Muscle of leg (tissue), 16 donors: Measurements from ENCODE around the gene TACR2. TPM values are rescaled to one million over a fixed set of nuclear protein-coding genes. Genes with fewer than 3 reads are reported as not detected.

Source experiments
- DNase-seq: peaks from one replicate; pipeline ENCODE4 v3.0.0; 2013
- H3K27ac ChIP-seq: one replicate; pipeline ENCODE4 v1.5.1; 2013; ENCODE audit warnings: mild to moderate bottlenecking, low read length, control low read depth
- H3K27me3 ChIP-seq: one replicate; pipeline ENCODE4 v1.6.1; 2013; ENCODE audit warnings: low read length; ENCODE audit not compliant: control insufficient read depth, insufficient read depth
- H3K36me3 ChIP-seq: one replicate; pipeline ENCODE4 v1.6.1; 2013; ENCODE audit warnings: low read length; ENCODE audit not compliant: control insufficient read depth, insufficient read depth
- H3K4me1 ChIP-seq: one replicate; pipeline ENCODE4 v1.6.1; 2013; ENCODE audit warnings: low read length; ENCODE audit not compliant: control insufficient read depth, insufficient read depth
- H3K4me3 ChIP-seq: one replicate; pipeline ENCODE4 v1.5.1; 2013; ENCODE audit warnings: low read length, control low read depth
- H3K9me3 ChIP-seq: replicated peaks from 2 replicates; pipeline ENCODE4 v1.6.1; 2013; ENCODE audit warnings: low read depth, low read length; ENCODE audit not compliant: control insufficient read depth
- WGBS: methylation state at CpG from one replicate; pipeline ENCODE4 v1.1.5; 2013; ENCODE audit warnings: missing lambda C conversion rate; ENCODE audit not compliant: insufficient coverage; 5-methylcytosine and 5-hydroxymethylcytosine counted together
- long read RNA-seq, 11 donors: transcript quantifications; one replicate each; lab custom pipeline, GENCODE V29; 2026
- polyA plus RNA-seq, 8 donors: library from polyadenylated mRNA; unstranded; fragments of 120-200 nt; gene quantifications; one replicate each; pipeline versions ENCODE4 v1.2.1 to v1.2.3, GENCODE V29; 2013; ENCODE audit warnings: inconsistent platforms in 1 of 8, low replicate concordance in 1 of 8; ENCODE audit not compliant: insufficient read length in 8 of 8, insufficient read depth in 1 of 8
- total RNA-seq: library from RNA; stranded (reverse); fragments of 120-200 nt; gene quantifications from one replicate; pipeline ENCODE4 v1.2.4, GENCODE V29; 2013

TACR2 gene
- total RNA-seq = 0.13 TPM
- polyA plus RNA-seq = under 1 TPM; 0.16 to 0.54 (median 0.39) TPM
- long read RNA-seq, donor 1 = 0 reads
- long read RNA-seq, donor 2 = 0 reads
- long read RNA-seq, donor 3 = 0 reads
- long read RNA-seq, donor 4 = 0 reads
- long read RNA-seq, donor 5 = 0 reads
- long read RNA-seq, donor 6, partial matches to known transcripts = 0 of 2 reads
- long read RNA-seq, donor 6, other reads (novel, unspliced or antisense) = 0 of 2 reads
- long read RNA-seq, donor 7, partial matches to known transcripts = 9 of 22 reads
- long read RNA-seq, donor 7, other reads (novel, unspliced or antisense) = 13 of 22 reads
- long read RNA-seq, donor 8 = 0 reads
- long read RNA-seq, donor 9, partial matches to known transcripts = 13 of 27 reads
- long read RNA-seq, donor 9, other reads (novel, unspliced or antisense) = 13 of 27 reads
- long read RNA-seq, donor 10, partial matches to known transcripts = 0 of 1 reads
- long read RNA-seq, donor 10, other reads (novel, unspliced or antisense) = 0 of 1 reads
- long read RNA-seq, donor 11 = 0 reads

DNA sequence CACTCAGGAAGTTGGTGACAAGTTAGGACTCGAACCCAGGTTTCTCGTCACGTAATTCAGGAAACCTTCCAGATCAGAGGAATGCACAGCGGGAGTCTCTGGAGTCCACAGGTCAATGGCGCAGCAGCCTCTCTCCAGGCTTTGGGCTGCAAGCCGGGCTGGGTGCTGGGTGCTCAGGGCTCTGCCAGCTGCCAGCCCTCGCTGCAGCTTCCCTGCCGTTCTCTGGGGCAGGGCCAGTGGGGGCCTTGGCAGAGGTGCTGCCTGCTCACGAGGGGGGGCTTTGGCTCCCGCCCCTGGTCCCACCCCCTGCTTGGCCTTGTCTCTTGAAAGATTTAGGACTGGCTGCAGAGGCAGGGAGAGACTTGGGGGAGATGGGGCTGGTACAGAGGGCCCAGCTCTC is at the start of gene TACR2:
TSS of gene TACR2 (minus strand) at position 224 of the 400 bp plus-strand sequence. CDS start 595 bp downstream, outside the sequence.
- peaks cover 10% of the 10 kb centered on the region for H3K4me1 ChIP-seq
- H3K27me3 ChIP-seq = no peaks in the 10 kb centered on the region
- 62% methylated on average over 8 of the region's 10 CpGs for WGBS
- no peak within 1 kb of the TSS for H3K27ac ChIP-seq
- no peaks in the 10 kb centered on the region for H3K36me3 ChIP-seq
- no peak within 1 kb of the TSS for H3K4me3 ChIP-seq
- DNase-seq = no peak
- H3K9me3 ChIP-seq = no peaks in the 10 kb centered on the region

DNA sequence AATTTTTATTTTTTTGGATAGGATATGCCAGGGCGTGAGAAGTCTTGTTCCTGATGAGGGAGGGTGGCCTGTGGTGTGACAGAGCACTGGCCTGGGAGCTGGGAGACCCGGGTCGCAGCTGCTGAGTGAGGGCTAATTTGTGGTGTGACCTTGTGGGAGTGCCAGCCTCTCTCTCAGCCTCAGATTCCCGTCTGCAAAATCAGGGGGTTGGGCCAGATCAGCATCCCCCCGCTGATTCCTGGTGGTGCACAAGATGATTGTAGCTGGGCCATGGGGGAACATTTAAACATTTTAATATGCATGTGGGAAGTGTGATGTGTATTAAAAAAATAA is 49.4 kb upstream of the TACR2 start:
- Histone ChIP-seq H3K4me1 (peaks cover 66% of the 10 kb centered on the region), H3K4me3 (no peak overlapping the region), H3K27ac (peak overlapping the region; percentile 81), H3K9me3 (no peaks in the 10 kb centered on the region), H3K27me3 (no peaks in the 10 kb centered on the region), H3K36me3 (no peaks in the 10 kb centered on the region)
- no peak for DNase-seq
- WGBS = 29% methylated on average over 2 of the region's 5 CpGs

DNA sequence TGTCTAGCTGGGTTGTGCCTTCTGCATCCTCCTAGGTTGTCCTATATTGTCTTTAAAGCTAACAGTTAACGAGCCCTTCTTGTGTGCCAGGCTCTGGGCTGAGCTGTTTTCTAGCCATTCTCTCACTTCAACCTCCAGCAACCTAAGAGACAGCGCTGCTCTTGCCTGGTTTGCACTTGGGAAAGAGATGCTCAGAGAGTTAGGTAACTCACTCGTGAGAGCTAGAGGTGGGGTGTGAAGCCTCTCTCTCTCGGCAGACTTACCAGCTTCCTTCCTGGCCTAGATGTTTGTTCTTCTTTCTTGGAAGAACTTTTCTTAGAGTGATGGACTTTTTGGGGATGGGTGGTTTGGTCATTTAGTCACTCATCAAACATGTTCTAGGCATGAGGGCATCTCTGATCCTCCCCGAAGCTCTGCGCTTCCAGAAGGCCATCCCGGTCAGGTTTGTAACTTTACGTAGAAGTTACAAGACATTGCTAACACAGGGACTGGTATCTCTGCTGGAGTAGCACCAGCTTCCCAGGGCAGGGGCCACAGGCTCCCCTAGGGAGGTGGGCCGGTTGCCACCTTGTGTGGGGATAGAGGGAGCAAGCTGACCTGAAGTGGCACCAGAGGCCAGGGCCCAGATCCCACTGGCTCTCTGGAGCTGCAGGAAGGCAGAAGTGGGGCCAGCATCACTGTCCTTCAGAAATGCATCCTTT is 48.9 kb upstream of the TACR2 start:
- Histone ChIP-seq H3K4me3 (no peak overlapping the region), H3K27me3 (no peaks in the 10 kb centered on the region), H3K9me3 (no peaks in the 10 kb centered on the region), H3K36me3 (no peaks in the 10 kb centered on the region), H3K4me1 (peaks cover 68% of the 10 kb centered on the region), H3K27ac (peak overlapping the region; percentile 81)
- WGBS = 86% methylated on average over 5 of the region's 9 CpGs
- DNase-seq = no peak

DNA sequence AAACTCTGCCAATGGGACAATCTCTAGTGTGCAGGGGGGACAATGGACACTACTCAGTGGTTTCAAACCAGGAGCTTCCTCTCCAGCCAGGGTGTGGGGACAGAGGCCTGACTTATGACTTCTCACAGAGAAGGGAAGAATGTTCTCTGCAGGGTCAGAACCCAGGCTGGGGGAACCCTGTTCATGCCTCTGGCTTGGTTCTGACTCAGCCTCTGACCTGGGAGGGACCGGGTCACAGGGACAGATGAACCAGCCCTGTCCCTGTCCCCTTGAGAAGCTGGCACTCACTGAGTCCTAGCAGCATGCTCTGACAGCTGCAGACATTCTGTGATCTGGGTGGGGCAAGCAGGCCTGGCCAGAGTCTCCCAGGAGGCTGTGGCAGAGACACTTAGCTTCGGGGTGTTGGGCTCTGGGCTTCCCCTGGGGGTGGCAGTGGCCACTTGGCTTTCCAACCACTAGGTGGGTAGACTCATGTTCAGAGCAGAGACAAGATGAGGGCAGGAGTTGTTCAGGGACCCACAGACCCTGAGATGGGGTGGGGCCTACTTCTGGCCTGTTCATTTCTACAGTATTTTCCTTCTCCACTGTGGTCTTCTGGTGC is 48.2 kb upstream of the TACR2 start:
- Histone ChIP-seq H3K27me3 (no peaks in the 10 kb centered on the region), H3K4me1 (peaks cover 72% of the 10 kb centered on the region), H3K27ac (peak overlapping the region; percentile 81), H3K36me3 (no peaks in the 10 kb centered on the region), H3K4me3 (no peak overlapping the region), H3K9me3 (no peaks in the 10 kb centered on the region)
- WGBS = 77% methylated on average over 2 of the region's 2 CpGs
- peak; percentile 75 for DNase-seq

DNA sequence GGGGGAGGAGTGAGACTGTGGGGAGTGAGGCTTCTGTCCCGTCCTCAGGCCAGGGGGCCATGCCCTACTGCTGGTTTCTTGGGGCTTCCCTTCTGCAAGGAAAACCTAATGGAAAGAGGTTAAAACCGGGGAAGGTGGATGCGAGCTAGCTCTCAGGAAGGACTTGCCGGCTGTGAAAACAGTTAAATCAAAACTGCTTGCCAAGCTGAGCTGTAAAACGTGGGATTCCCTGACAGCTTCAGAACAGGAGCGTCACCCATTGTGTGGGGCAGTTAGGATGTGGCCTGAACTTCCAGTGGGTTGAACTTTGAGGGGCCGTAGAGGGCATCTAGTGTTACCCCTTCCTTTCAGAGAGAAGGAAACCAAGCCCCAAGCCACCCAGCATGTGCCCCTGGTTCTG is 47.7 kb upstream of the TACR2 start:
- DNase-seq = no peak
- Histone ChIP-seq H3K27me3 (no peaks in the 10 kb centered on the region), H3K4me3 (no peak overlapping the region), H3K9me3 (no peaks in the 10 kb centered on the region), H3K4me1 (peaks cover 75% of the 10 kb centered on the region), H3K36me3 (no peaks in the 10 kb centered on the region), H3K27ac (peak overlapping the region; percentile 81)
- 53% methylated on average over 5 of the region's 7 CpGs for WGBS

DNA sequence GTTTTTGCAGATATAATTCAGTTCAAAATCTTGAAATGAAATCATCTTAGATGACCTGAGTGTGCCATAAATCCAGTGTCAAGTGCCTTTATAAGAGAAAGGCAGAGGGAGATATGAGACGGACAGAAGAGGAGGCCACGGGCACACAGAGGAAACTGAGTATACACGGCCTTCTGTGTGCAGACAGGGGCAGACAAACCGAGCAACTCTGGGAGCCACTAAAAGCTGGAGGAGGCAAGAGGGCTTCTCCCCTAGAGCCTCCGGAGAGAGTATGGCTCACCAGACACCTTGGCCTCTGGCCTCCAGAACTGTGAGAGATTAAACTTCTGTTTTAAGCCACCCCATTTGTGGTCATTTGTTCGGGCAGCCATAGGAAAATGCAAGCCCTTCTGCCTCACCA is 47.2 kb upstream of the TACR2 start:
- H3K4me1 ChIP-seq = peaks cover 77% of the 10 kb centered on the region
- no peaks in the 10 kb centered on the region for H3K9me3 ChIP-seq
- no peak overlapping the region for H3K4me3 ChIP-seq
- DNase-seq = no peak
- 57% methylated on average over 4 of the region's 6 CpGs for WGBS
- H3K36me3 ChIP-seq = no peaks in the 10 kb centered on the region
- H3K27ac ChIP-seq = peak overlapping the region; percentile 81
- H3K27me3 ChIP-seq = no peaks in the 10 kb centered on the region

DNA sequence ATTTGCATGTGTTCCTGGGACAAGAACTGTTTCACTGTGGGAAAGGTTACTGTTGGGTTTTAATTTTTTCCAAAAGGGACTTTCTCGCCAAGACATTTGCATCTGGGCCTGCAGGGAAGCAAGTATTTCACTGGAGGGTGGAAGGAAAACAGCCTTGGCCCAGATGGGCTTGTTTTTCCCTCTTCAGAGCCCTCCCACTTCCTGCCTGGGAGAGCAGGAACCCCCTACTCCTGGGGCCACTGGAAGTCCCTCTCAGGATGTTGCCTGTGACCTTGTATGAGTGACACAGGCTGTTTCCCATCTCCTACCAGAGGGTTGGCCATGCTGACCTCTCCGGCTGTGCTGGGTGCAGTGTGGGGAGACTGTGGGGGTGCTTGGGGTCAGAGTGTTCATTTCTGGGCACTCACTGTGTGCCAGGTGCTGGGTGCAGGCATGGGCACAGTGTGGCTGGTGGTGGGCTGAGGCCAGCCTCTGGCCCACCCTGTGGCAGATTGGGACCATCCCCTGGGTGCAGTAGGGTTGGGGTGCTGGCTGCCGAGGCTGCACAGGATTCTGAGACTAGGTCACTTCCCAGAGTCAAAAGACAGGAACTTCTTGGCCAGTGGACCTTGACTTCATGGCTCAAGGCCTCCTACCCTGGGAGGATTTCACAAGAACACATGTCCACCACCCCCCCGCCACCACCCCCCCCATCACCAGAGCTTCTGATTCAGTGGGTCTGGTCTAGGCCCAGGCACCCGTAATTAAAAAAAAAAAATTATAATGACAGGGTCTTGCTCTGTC is 44.7 kb upstream of the TACR2 start:
- Histone ChIP-seq H3K4me3 (no peak overlapping the region), H3K4me1 (peaks cover 79% of the 10 kb centered on the region), H3K27me3 (no peaks in the 10 kb centered on the region), H3K36me3 (peaks cover 7% of the 10 kb centered on the region), H3K27ac (peak overlapping the region; percentile 70), H3K9me3 (no peaks in the 10 kb centered on the region)
- peak; percentile 50 for DNase-seq
- WGBS = 71% methylated on average over 1 of the region's 5 CpGs

DNA sequence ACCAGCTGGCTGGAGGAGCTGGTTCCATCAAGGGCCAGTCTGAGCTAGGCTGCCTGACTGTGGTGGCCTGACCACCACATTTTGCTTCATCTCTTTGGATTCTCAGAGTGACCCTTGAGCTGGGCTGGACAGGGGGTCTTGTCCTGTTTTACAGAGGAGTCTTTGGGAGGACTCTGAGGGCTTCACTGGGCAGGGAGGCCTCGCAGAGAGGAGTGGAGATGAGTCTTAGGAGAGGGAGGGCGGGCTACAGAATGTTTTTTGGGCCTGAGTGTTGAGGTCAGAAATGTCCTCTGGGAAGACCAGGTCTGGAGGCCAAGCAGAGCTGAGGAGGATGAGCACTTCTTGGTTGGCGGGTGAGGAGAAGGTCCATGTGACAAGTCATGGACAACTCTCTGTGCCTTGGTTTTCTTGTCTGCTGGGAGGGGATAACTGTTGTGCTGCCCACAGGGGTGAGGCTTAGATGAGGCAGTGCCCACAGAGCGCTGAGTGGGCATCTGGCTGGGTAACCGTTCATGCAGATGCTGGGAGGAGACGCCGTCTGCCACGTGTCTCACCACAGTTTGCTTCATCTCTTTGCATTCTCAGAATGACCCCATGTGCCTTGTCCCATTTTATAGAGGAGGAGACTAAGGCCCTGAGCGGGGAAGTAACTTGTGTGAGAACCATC is 44.0 kb upstream of the TACR2 start:
- H3K36me3 ChIP-seq = peaks cover 11% of the 10 kb centered on the region
- WGBS = 75% methylated on average over 4 of the region's 9 CpGs
- peak overlapping the region; percentile 70 for H3K27ac ChIP-seq
- H3K27me3 ChIP-seq = no peaks in the 10 kb centered on the region
- peaks cover 72% of the 10 kb centered on the region for H3K4me1 ChIP-seq
- no peak for DNase-seq
- H3K4me3 ChIP-seq = no peak overlapping the region
- H3K9me3 ChIP-seq = no peaks in the 10 kb centered on the region

DNA sequence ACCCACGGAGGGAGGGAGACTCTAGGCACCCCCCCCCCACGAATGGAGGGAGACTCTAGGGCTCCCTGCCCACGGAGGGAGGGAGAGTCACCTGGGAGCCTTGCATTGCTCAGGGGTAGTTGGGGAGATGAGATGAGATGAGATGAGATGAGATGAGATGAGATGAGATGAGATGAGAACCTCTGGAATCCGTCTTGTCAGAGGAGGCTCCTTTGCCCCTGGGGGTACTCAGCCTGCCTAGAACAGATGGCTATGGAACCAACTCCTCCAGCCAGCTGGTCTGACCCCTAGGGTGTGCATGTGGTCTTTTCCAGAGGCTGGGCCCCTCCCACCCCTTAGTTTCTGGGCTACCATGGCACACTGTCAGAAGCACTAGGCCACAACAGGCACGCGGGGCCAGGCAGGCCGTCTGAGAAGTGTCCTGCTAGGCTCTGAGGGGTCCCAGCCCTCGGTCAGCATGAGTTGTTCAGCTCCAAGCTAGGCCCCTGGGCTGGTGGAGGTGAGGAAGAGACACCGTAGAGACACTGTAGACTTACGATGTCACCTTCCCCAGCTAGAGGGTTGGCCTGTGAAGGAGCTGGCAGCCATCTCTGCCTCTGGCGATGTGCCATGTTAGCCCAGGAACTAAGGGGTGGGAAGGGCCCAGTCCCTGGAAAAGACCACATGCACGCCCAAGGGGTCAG is 43.3 kb upstream of the TACR2 start:
- Histone ChIP-seq H3K27ac (peak overlapping the region; percentile 70), H3K9me3 (no peaks in the 10 kb centered on the region), H3K4me3 (no peak overlapping the region), H3K4me1 (peaks cover 65% of the 10 kb centered on the region), H3K36me3 (peaks cover 11% of the 10 kb centered on the region), H3K27me3 (no peaks in the 10 kb centered on the region)
- no peak for DNase-seq
- WGBS = 76% methylated on average over 4 of the region's 12 CpGs
